HG03520 (cell line): ENCODE results near the gene ISL2.

Experiments
- ATAC-seq: cut with Tn5 transposase; IDR thresholded peaks from one replicate; pipeline ENCODE4 v1.9.1; 2021; ENCODE audit warnings: mild to moderate bottlenecking, moderate library complexity; ENCODE audit not compliant: unreplicated experiment

The ISL2 gene

GRCh38 chr15:76368122-76368621, 31.6 kb downstream of the ISL2 start:
- no peak for ATAC-seq

GRCh38 chr15:76376029-76376428, 39.5 kb downstream of the ISL2 start:
- no peak for ATAC-seq

GRCh38 chr15:76376816-76377215, 40.2 kb downstream of the ISL2 start:
- no peak for ATAC-seq

- ATAC-seq = no peak
These were observed 40.6 kb downstream of the ISL2 start for GRCh38 chr15:76377217-76377616.

- no peak for ATAC-seq
These were observed 41.2 kb downstream of the ISL2 start for GRCh38 chr15:76377751-76378150.

GRCh38 chr15:76378691-76379090, 42.1 kb downstream of the ISL2 start:
- no peak for ATAC-seq

GRCh38 chr15:76380249-76380648, 43.7 kb downstream of the ISL2 start:
- no peak for ATAC-seq

- ATAC-seq = no peak
These were observed 44.8 kb downstream of the ISL2 start for GRCh38 chr15:76381366-76381765.

GRCh38 chr15:76382987-76383728, 46.6 kb downstream of the ISL2 start:
- no peak for ATAC-seq

GRCh38 chr15:76384409-76384808, 47.8 kb downstream of the ISL2 start:
- no peak for ATAC-seq

GRCh38 chr15:76386178-76386577, 49.6 kb downstream of the ISL2 start:
- ATAC-seq = no peak

GRCh38 chr15:76386926-76387325, 50.4 kb downstream of the ISL2 start:
- ATAC-seq = no peak

- no peak for ATAC-seq
These were observed 54.0 kb downstream of the ISL2 start for GRCh38 chr15:76390571-76390970.

- ATAC-seq = no peak
These were observed 54.7 kb downstream of the ISL2 start for GRCh38 chr15:76391309-76391708.

- ATAC-seq = no peak
These were observed 55.3 kb downstream of the ISL2 start for GRCh38 chr15:76391847-76392246.
